ENCODE results near the gene CCDC186. TPM values are rescaled to one million over a fixed set of nuclear protein-coding genes. Genes with fewer than 3 reads are reported as not detected.

Gene CCDC186
- total RNA-seq, 1 donor from 2014 or later, result 15.7 TPM

GRCh38 chr10:114096864-114097263, 77.1 kb downstream of the CCDC186 start:
- Mint-ChIP-seq H3K4me1 (ENCODE audit: low read depth, unreplicated experiment) (peaks cover 4% of the 10 kb centered on the region), H3K27ac (ENCODE audit: unreplicated experiment) (no peak overlapping the region), H3K4me3 (ENCODE audit: unreplicated experiment) (no peak overlapping the region), H3K36me3 (ENCODE audit: unreplicated experiment) (peaks cover 4% of the 10 kb centered on the region), H3K9me3 (ENCODE audit: unreplicated experiment) (peaks cover 4% of the 10 kb centered on the region), H3K27me3 (ENCODE audit: unreplicated experiment) (no peaks in the 10 kb centered on the region)
- TF ChIP-seq, protein P1, sequence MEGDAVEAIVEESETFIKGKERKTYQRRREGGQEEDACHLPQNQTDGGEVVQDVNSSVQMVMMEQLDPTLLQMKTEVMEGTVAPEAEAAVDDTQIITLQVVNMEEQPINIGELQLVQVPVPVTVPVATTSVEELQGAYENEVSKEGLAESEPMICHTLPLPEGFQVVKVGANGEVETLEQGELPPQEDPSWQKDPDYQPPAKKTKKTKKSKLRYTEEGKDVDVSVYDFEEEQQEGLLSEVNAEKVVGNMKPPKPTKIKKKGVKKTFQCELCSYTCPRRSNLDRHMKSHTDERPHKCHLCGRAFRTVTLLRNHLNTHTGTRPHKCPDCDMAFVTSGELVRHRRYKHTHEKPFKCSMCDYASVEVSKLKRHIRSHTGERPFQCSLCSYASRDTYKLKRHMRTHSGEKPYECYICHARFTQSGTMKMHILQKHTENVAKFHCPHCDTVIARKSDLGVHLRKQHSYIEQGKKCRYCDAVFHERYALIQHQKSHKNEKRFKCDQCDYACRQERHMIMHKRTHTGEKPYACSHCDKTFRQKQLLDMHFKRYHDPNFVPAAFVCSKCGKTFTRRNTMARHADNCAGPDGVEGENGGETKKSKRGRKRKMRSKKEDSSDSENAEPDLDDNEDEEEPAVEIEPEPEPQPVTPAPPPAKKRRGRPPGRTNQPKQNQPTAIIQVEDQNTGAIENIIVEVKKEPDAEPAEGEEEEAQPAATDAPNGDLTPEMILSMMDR (IDR thresholded peaks at IDR 0.05; ENCODE audit: partially characterized antibody, unreplicated experiment), result no peak
- DNase-seq, result no peak

GRCh38 chr10:114095559-114096337, 78.3 kb downstream of the CCDC186 start:
- Mint-ChIP-seq H3K36me3 (ENCODE audit: unreplicated experiment) (peaks cover 4% of the 10 kb centered on the region), H3K27ac (ENCODE audit: unreplicated experiment) (no peak overlapping the region), H3K9me3 (ENCODE audit: unreplicated experiment) (peaks cover 4% of the 10 kb centered on the region), H3K4me1 (ENCODE audit: low read depth, unreplicated experiment) (peaks cover 4% of the 10 kb centered on the region), H3K4me3 (ENCODE audit: unreplicated experiment) (no peak overlapping the region), H3K27me3 (ENCODE audit: unreplicated experiment) (no peaks in the 10 kb centered on the region)
- DNase-seq, result no peak
- TF ChIP-seq, protein P1 (IDR thresholded peaks at IDR 0.05; ENCODE audit: partially characterized antibody, unreplicated experiment), result no peak

GRCh38 chr10:114094795-114095194, 79.2 kb downstream of the CCDC186 start:
- Mint-ChIP-seq H3K36me3 (ENCODE audit: unreplicated experiment) (peaks cover 4% of the 10 kb centered on the region), H3K27ac (ENCODE audit: unreplicated experiment) (no peak overlapping the region), H3K9me3 (ENCODE audit: unreplicated experiment) (no peaks in the 10 kb centered on the region), H3K27me3 (ENCODE audit: unreplicated experiment) (no peaks in the 10 kb centered on the region), H3K4me1 (ENCODE audit: low read depth, unreplicated experiment) (no peaks in the 10 kb centered on the region), H3K4me3 (ENCODE audit: unreplicated experiment) (no peak overlapping the region)
- TF ChIP-seq, protein P1 (IDR thresholded peaks at IDR 0.05; ENCODE audit: partially characterized antibody, unreplicated experiment), result no peak
- no peak for DNase-seq

- no peak overlapping the region for H3K4me3 Mint-ChIP-seq (ENCODE audit: unreplicated experiment)
- H3K4me1 Mint-ChIP-seq (ENCODE audit: low read depth, unreplicated experiment), result no peaks in the 10 kb centered on the region
- H3K9me3 Mint-ChIP-seq (ENCODE audit: unreplicated experiment), result peaks cover 3% of the 10 kb centered on the region
- no peak for DNase-seq
- H3K27me3 Mint-ChIP-seq (ENCODE audit: unreplicated experiment), result peaks cover 3% of the 10 kb centered on the region
- TF ChIP-seq, protein P1 (IDR thresholded peaks at IDR 0.05; ENCODE audit: partially characterized antibody, unreplicated experiment), result no peak
- no peaks in the 10 kb centered on the region for H3K36me3 Mint-ChIP-seq (ENCODE audit: unreplicated experiment)
- H3K27ac Mint-ChIP-seq (ENCODE audit: unreplicated experiment), result no peak overlapping the region
Measured at GRCh38 chr10:114087655-114088054, 86.3 kb downstream of the CCDC186 start.

DNA sequence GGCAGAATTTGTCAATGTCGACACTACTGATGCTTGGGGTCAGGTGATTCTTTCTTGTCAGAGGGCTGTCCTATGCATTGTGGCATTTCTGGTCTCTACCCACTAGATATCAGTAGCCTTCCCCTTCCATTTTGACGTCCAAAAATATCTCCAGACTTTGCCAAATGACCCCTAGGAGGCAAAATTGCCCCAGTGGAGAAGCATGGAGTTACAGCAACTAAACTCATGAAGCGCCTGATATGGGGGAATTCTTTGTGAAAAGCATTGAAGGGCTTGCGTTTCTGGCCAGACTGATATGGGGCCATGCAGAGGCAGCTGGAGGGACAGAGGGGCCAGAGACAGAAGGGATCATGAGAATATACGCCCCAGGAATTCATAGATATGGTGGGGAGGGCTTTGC, 86.7 kb downstream of the CCDC186 start:
- H3K36me3 Mint-ChIP-seq (ENCODE audit: unreplicated experiment), result no peaks in the 10 kb centered on the region
- peaks cover 3% of the 10 kb centered on the region for H3K9me3 Mint-ChIP-seq (ENCODE audit: unreplicated experiment)
- H3K27ac Mint-ChIP-seq (ENCODE audit: unreplicated experiment), result no peak overlapping the region
- DNase-seq, result no peak
- no peaks in the 10 kb centered on the region for H3K4me1 Mint-ChIP-seq (ENCODE audit: low read depth, unreplicated experiment)
- H3K4me3 Mint-ChIP-seq (ENCODE audit: unreplicated experiment), result no peak overlapping the region
- TF ChIP-seq, protein P1 (IDR thresholded peaks at IDR 0.05; ENCODE audit: partially characterized antibody, unreplicated experiment), result no peak
- H3K27me3 Mint-ChIP-seq (ENCODE audit: unreplicated experiment), result peaks cover 3% of the 10 kb centered on the region
